Head of caudate nucleus (tissue), 42 donors: ENCODE data around the gene ABAT.

ENCODE experiments used
- DNase-seq, 42 donors: peaks; one replicate each; pipeline versions ENCODE4 v3.0.0 to v3.0.0-alpha.2; 2020 to 2021; ENCODE audit warnings: mixed read lengths in 7 of 42
- intact Hi-C: fragments of 100-400 bp; cut with DNase I; formaldehyde crosslinking; loops from one replicate; pipeline ENCODE4 v1.15.0; 2022

The ABAT gene

DNA sequence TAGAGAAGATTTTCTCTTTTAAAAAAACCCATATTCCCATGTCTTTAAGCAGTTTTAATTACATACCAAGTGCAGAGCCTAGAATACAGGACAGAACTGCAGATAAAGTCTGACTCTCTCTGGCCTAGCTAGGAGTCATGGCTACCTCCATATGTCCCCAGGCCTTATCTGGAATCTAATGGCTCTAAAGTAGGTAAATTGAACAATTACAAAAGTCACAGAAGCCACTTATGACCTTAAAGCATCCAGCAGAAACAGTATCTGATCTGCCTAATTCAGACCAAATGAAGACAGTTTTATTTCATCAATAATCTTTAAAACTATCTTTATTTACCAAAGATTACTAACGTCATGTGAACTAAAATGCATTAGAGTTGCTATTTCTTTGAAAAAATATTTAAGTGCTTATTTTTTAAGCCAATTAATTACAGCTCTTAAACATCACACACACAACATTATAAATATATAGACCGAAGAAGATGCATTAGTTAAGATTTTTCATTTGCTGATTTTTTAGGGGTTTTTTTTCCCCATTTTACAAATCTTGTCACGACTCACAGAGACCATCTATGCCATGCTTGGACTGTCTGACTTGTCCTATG lies 152.0 kb downstream of the ABAT start:
- intact Hi-C loops, result no loop called here
- DNase-seq, result no peak

DNA sequence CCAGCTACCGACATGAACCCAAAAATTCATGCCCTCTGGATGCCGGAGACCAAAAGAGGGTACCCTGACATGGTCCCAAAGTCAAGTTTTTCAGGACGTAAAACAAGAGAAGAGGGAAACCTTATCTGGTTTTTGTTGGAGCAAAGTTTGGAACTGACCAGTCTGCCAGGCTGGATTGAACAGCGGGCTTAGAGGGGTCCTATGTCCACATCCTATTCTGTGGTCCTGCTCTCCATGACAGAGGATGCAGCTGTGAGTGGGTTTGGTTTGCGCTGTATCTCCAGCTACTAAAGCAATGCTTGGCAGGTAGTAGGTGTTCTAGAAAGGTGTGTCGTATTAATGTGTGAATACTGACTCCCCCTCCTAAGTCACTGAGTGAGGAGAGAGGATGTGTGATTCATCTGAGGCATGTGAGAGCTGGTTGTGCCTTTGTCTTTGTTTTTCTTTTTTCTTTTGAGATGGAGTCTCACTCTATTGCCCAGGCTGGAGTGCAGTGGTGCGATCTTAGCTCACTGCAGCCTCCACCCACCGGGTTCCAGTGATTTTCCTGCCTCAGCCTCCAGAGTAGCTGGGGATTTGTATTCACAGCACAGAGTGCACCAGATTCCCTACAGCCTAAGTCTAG lies 154.2 kb downstream of the ABAT start:
- peak in 15 of 42 donors; percentile 30 to 75 (median 55) for DNase-seq
- intact Hi-C loops, result no loop called here

GRCh38 chr16:8831450-8831849 lies 157.0 kb downstream of the ABAT start:
- intact Hi-C loops, result no loop called here

DNA sequence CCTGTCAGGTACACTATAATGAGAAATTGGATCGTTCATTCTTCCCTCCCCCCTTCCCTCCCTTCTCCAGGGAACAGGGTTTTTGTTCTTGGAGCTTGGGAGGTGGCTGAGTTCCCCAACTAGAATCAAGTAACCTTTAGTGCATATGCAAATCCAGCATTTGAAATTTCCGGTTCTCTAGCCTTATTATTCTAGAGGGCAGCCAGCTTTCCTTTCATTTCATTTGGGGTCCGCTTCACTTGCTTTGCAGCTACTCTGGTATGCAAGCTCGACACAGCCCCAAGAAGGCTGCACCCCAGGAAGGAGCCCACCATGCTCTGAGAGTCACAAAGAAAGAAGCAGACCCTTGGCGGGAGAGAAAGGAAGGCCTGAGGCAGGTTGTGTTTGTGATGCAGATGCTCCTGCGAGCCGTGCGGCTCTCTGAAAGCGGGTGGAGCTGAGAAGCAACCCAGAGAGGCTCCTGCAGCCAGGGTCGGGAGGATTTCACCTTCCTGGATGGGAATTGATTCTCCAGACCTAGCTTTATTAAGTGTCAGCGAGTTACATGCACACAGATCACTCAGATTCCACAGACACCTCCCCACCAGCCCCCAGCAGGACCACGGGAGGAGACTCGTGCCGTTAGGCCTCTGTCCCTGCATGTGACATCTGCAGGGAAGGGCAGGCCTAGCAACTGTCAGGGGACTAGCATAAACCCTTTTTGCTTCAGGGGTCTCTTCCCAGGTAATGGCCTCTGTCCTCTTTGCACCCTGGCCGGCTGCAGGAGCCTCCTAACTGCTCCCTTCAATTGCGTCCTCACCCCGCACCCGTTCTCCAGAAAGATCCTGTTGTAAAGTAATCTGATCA lies 157.7 kb downstream of the ABAT start:
- no peak for DNase-seq
- intact Hi-C loops, result no loop called here

More at GRCh38 chr16:8831450-8831849, 157.0 kb downstream of the ABAT start:
- no peak for DNase-seq

GRCh38 chr16:8832717-8833105 lies 158.3 kb downstream of the ABAT start:
- no peak for DNase-seq
- intact Hi-C loops, result no loop called here
